ENCODE results near the gene ACOX1. TPM values are rescaled to one million over a fixed set of nuclear protein-coding genes. Genes with fewer than 3 reads are reported as not detected.
A peak's percentile ranks its signal among the peaks of the same experiment; 100 is the strongest.

ACOX1 gene
- total RNA-seq, 1 experiment from 2014 or later: 40.9 TPM

DNA sequence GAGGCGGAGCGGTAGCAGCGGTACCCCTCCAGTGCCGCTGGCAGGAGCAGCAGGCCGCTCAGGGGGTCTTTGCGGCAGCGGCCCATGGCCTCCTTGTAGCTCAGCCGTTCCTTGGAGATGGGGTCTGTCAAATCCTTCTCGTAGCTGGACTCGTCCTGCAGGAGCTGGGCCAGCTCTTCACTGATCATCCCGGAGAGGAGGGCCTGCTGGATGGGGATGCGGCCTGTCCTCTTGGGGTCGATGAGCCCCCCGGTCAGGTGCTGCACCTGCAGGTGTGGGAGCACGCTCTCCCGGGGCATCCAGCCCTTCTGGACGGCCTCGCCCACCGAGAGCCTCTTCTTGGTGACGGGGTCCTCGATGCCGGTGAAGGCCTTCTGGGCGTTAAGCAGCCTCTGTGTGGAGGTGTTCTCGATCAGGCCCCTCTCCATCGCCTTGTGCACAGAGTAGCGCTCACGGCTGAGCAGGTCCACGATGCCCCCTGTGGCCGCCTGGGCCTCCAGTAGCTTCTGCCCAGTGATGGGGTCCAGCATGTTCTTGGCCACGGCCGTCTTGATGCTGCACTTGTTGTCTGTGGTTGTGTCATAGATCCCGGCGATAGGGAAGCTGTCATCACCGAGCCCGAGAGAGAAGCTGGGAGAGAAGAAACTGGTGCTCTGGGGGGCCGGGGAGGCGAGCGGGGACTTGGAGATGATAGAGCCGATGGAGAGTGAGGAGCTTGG, 28.3 kb upstream of the ACOX1 start:
- CTCF ChIA-PET: interaction anchor here (0.9 to 4.7 kb wide), 9 partner anchors 12 to 273 kb away, joined by 3 to 19 read pairs (median 4); partner anchors contain the start of genes MRPL38 and TRIM47
- POLR2A ChIA-PET: no interaction called here

DNA sequence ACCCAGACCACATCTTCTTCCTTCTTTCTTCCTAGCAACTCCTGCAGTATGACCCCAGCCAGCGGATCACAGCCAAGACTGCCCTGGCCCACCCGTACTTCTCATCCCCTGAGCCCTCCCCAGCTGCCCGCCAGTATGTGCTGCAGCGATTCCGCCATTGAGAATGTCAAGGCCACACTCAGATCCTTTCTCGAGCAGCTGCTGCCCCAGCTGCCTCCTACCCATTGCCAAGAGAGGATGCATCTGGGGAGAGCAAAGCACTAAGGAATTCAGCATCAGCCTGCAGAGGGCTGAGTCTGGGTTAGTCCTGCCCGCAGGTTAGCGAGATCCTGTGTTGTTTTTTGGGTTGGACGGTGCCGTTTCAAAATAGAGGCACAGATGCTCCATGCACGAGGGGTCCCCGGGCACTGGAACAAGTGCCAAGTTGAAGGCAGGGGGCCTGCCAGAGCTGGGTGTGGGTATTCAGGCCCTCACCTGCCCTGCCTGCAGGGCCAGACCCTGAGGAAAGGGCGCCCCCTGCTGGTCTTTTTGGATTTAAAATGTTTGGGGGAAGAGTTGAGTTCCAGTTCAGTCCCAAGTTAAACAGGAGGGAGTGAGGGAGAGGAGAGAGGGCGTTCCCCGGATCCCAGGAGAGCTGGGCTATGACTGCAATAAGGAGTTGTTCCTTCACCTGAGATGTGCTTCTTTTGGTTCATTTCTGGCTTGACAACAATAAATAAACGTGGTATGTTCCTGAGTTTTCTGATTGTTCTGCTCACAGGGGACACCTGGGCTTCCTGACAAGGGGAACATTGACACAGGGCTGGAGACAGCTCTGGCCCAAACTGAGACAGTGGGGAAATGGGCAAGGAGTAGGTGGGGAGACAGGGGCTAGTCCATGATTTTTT, 26.5 kb upstream of the ACOX1 start:
- TF ChIP-seq, protein P1, sequence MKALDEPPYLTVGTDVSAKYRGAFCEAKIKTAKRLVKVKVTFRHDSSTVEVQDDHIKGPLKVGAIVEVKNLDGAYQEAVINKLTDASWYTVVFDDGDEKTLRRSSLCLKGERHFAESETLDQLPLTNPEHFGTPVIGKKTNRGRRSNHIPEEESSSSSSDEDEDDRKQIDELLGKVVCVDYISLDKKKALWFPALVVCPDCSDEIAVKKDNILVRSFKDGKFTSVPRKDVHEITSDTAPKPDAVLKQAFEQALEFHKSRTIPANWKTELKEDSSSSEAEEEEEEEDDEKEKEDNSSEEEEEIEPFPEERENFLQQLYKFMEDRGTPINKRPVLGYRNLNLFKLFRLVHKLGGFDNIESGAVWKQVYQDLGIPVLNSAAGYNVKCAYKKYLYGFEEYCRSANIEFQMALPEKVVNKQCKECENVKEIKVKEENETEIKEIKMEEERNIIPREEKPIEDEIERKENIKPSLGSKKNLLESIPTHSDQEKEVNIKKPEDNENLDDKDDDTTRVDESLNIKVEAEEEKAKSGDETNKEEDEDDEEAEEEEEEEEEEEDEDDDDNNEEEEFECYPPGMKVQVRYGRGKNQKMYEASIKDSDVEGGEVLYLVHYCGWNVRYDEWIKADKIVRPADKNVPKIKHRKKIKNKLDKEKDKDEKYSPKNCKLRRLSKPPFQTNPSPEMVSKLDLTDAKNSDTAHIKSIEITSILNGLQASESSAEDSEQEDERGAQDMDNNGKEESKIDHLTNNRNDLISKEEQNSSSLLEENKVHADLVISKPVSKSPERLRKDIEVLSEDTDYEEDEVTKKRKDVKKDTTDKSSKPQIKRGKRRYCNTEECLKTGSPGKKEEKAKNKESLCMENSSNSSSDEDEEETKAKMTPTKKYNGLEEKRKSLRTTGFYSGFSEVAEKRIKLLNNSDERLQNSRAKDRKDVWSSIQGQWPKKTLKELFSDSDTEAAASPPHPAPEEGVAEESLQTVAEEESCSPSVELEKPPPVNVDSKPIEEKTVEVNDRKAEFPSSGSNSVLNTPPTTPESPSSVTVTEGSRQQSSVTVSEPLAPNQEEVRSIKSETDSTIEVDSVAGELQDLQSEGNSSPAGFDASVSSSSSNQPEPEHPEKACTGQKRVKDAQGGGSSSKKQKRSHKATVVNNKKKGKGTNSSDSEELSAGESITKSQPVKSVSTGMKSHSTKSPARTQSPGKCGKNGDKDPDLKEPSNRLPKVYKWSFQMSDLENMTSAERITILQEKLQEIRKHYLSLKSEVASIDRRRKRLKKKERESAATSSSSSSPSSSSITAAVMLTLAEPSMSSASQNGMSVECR (CRISPR knock-in tag; IDR thresholded peaks at IDR 0.05; ENCODE audit: borderline replicate concordance): no peak
- TF ChIP-seq, protein P2, sequence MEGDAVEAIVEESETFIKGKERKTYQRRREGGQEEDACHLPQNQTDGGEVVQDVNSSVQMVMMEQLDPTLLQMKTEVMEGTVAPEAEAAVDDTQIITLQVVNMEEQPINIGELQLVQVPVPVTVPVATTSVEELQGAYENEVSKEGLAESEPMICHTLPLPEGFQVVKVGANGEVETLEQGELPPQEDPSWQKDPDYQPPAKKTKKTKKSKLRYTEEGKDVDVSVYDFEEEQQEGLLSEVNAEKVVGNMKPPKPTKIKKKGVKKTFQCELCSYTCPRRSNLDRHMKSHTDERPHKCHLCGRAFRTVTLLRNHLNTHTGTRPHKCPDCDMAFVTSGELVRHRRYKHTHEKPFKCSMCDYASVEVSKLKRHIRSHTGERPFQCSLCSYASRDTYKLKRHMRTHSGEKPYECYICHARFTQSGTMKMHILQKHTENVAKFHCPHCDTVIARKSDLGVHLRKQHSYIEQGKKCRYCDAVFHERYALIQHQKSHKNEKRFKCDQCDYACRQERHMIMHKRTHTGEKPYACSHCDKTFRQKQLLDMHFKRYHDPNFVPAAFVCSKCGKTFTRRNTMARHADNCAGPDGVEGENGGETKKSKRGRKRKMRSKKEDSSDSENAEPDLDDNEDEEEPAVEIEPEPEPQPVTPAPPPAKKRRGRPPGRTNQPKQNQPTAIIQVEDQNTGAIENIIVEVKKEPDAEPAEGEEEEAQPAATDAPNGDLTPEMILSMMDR (IDR thresholded peaks at IDR 0.05): peak; percentile 91
- peak overlapping the region; percentile 92 for H3K27ac Mint-ChIP-seq
- DNase-seq (ENCODE audit: low spot score) (peak; percentile 93), ATAC-seq (peak; percentile 82)
- ChIA-PET POLR2A (interaction anchor here (0.5 to 0.6 kb wide), 2 partner anchors 426 to 766 kb away, joined by 3 read pairs; no protein-coding TSS in a partner anchor), CTCF (interaction anchor here (0.5 to 4.8 kb wide), 49 partner anchors 9 to 577 kb away, joined by 3 to 72 read pairs (median 5); partner anchors contain the start of genes ACOX1, EVPL, FBF1 and MRPL38)
- H3K4me1 Mint-ChIP-seq: no peaks in the 10 kb centered on the region
- no peak overlapping the region for H3K4me3 Mint-ChIP-seq
- H3K9me3 Mint-ChIP-seq: peaks cover 6% of the 10 kb centered on the region; the same call in 1 of the 2 replicates
- H3K36me3 Mint-ChIP-seq: no peaks in the 10 kb centered on the region
- H3K27me3 Mint-ChIP-seq (ENCODE audit: low read depth): no peaks in the 10 kb centered on the region

More for the DNA sequence above, 28.3 kb upstream of the ACOX1 start:
- H3K4me3 Mint-ChIP-seq: no peak overlapping the region
- H3K4me1 Mint-ChIP-seq: no peaks in the 10 kb centered on the region
- H3K9me3 Mint-ChIP-seq: peaks cover 6% of the 10 kb centered on the region; the same call in 1 of the 2 replicates
- TF ChIP-seq NR2C2 (CRISPR knock-in tag; IDR thresholded peaks at IDR 0.05) (no peak), SOX15 (CRISPR knock-in tag; IDR thresholded peaks at IDR 0.05) (no peak), CREM (CRISPR knock-in tag; IDR thresholded peaks at IDR 0.05) (no peak), ETV6 (CRISPR knock-in tag; IDR thresholded peaks at IDR 0.05) (no peak), NFYB (CRISPR knock-in tag; conservative IDR thresholded peaks at IDR 0.05; ENCODE audit: low read depth) (no peak), RORB (CRISPR knock-in tag; IDR thresholded peaks at IDR 0.05) (no peak)
- TF ChIP-seq, protein P3, sequence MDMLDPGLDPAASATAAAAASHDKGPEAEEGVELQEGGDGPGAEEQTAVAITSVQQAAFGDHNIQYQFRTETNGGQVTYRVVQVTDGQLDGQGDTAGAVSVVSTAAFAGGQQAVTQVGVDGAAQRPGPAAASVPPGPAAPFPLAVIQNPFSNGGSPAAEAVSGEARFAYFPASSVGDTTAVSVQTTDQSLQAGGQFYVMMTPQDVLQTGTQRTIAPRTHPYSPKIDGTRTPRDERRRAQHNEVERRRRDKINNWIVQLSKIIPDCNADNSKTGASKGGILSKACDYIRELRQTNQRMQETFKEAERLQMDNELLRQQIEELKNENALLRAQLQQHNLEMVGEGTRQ (CRISPR knock-in tag; IDR thresholded peaks at IDR 0.05): no peak
- H3K36me3 Mint-ChIP-seq: no peaks in the 10 kb centered on the region
- no peaks in the 10 kb centered on the region for H3K27me3 Mint-ChIP-seq (ENCODE audit: low read depth)
- DNase-seq (ENCODE audit: low spot score): no peak
- no peak for ATAC-seq
- no peak overlapping the region for H3K27ac Mint-ChIP-seq

DNA sequence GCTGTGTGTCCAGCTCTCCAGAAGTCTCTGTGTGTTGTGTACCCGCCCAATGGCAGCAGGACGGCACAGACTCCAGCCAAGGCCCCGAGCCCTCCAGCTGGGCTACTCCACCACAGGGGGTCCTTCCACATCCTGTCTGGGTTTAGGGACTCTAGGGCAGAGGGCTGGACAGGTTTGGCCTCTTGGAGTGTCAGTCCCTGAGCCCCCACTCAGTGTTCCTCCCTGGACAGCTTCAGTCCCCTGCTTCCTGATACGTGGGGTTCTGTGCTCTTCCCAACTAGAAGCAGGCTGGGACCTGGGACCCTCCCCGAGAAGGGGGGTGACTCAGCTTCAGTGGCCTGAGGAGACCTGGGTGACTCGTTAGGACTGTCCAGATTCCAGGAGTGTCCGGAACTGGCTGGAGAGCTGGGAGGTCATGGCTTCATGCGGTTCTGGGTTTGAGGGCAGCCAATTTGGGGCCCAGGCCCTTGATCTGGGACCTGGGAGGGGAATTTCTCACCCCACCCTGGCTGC, 25.8 kb upstream of the ACOX1 start:
- no peak overlapping the region for H3K27ac Mint-ChIP-seq
- ATAC-seq: no peak
- no peaks in the 10 kb centered on the region for H3K27me3 Mint-ChIP-seq (ENCODE audit: low read depth)
- ChIA-PET POLR2A (interaction anchor here (0.5 to 0.6 kb wide), 2 partner anchors 53 to 426 kb away, joined by 3 to 5 read pairs; no protein-coding TSS in a partner anchor), CTCF (interaction anchor here (0.6 to 4.8 kb wide), 40 partner anchors 8 to 321 kb away, joined by 3 to 72 read pairs (median 5); partner anchors contain the start of genes ACOX1, FBF1, MRPL38 and TEN1)
- no peak overlapping the region for H3K4me3 Mint-ChIP-seq
- TF ChIP-seq ESRRA (CRISPR knock-in tag; IDR thresholded peaks at IDR 0.05; ENCODE audit: borderline replicate concordance) (no peak), IRF2 (CRISPR knock-in tag; IDR thresholded peaks at IDR 0.05; ENCODE audit: borderline replicate concordance, low read depth) (no peak), CBFB (CRISPR knock-in tag; IDR thresholded peaks at IDR 0.05; ENCODE audit: low read depth) (no peak), FOXK1 (CRISPR knock-in tag; IDR thresholded peaks at IDR 0.05) (no peak), CREM (CRISPR knock-in tag; IDR thresholded peaks at IDR 0.05) (no peak), NR1H2 (CRISPR knock-in tag; IDR thresholded peaks at IDR 0.05) (no peak)
- TF ChIP-seq, protein P4, sequence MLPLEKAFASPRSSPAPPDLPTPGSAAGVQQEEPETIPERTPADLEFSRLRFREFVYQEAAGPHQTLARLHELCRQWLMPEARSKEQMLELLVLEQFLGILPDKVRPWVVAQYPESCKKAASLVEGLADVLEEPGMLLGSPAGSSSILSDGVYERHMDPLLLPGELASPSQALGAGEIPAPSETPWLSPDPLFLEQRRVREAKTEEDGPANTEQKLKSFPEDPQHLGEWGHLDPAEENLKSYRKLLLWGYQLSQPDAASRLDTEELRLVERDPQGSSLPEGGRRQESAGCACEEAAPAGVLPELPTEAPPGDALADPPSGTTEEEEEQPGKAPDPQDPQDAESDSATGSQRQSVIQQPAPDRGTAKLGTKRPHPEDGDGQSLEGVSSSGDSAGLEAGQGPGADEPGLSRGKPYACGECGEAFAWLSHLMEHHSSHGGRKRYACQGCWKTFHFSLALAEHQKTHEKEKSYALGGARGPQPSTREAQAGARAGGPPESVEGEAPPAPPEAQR (CRISPR knock-in tag; IDR thresholded peaks at IDR 0.05): no peak
- TF ChIP-seq, protein P5, sequence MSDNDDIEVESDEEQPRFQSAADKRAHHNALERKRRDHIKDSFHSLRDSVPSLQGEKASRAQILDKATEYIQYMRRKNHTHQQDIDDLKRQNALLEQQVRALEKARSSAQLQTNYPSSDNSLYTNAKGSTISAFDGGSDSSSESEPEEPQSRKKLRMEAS (CRISPR knock-in tag; IDR thresholded peaks at IDR 0.05): no peak
- TF ChIP-seq, protein P6, sequence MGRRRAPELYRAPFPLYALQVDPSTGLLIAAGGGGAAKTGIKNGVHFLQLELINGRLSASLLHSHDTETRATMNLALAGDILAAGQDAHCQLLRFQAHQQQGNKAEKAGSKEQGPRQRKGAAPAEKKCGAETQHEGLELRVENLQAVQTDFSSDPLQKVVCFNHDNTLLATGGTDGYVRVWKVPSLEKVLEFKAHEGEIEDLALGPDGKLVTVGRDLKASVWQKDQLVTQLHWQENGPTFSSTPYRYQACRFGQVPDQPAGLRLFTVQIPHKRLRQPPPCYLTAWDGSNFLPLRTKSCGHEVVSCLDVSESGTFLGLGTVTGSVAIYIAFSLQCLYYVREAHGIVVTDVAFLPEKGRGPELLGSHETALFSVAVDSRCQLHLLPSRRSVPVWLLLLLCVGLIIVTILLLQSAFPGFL (CRISPR knock-in tag; IDR thresholded peaks at IDR 0.05; ENCODE audit: borderline replicate concordance): no peak
- H3K4me1 Mint-ChIP-seq: 0 out of 2 replicates have a peak, but pooled peaks cover 5% of the 10 kb centered on the region
- no peaks in the 10 kb centered on the region for H3K36me3 Mint-ChIP-seq
- H3K9me3 Mint-ChIP-seq: peaks cover 5% of the 10 kb centered on the region; the same call in 1 of the 2 replicates
- DNase-seq (ENCODE audit: low spot score): no peak

Data from WTC11 (cell line).